HCT116 (cell line): ENCODE measurements around the gene CUEDC2. TPM values are rescaled to one million over a fixed set of nuclear protein-coding genes. Genes with fewer than 3 reads are reported as not detected.

Experiments used
- ATAC-seq: fragments of 200-7000 bp; cut with Tn5 transposase; 2 replicates; pipeline ENCODE4 v1.9.1; 2020; ENCODE audit warnings: mild to moderate bottlenecking, moderate library complexity
- BruUV-seq: library from RNA; stranded (reverse); fragments of 400-500 nt; replicated peaks from 2 replicates; lab custom pipeline; 2021; lab: Mats Ljungman, UMichigan
- CTCF ChIA-PET: fragments of 300-600 bp; sonication (Branson Sonifier 250); formaldehyde crosslinking; loops from one replicate; lab custom pipeline; 2021; ENCODE audit warnings: antibody characterized with exemption; lab: Charles Lee
- POLR2A ChIA-PET: fragments of 300-600, 350-600 bp; sonication (Branson Sonifier 250); formaldehyde crosslinking; loops from one replicate; lab custom pipeline; 2021; ENCODE audit warnings: antibody characterized with exemption; lab: Charles Lee
- RAD21 ChIA-PET, 2 experiments: fragments of 300-600 bp; sonication (Branson Sonifier 250); formaldehyde crosslinking; loops; one replicate each; lab custom pipeline; 2023; ENCODE audit warnings: low total read pairs in 2 of 2; ENCODE audit not compliant: uncharacterized antibody in 2 of 2, unreplicated experiment in 2 of 2, low non-redundant PET in 1 of 2; lab: Charles Lee
- DNase-seq: peaks from one replicate; pipeline ENCODE4 v3.0.0-alpha.2; 2010; ENCODE audit warnings: low read depth, low spot score
- H2AFZ ChIP-seq: fragments of 200-600 bp; shearing (Covaris generic), sonication (generic); 2 replicates; pipeline ENCODE4 v1.6.1; 2017; ENCODE audit warnings: low read depth, mixed run types, mixed read lengths, antibody characterized with exemption, low read length; ENCODE audit not compliant: poor library complexity, severe bottlenecking
- H3K27ac ChIP-seq: 2 replicates; pipeline ENCODE4 v1.5.1; 2012; ENCODE audit warnings: low read depth, low read length
- H3K27me3 ChIP-seq: fragments of 200-600 bp; sonication (generic); 2 replicates; pipeline ENCODE4 v1.6.1; 2016; ENCODE audit warnings: mixed run types, low read length, mixed read lengths; ENCODE audit not compliant: insufficient read depth
- H3K36me3 ChIP-seq, 2 experiments: fragments of 200-500 bp in 1 of 2; fragments of 200-600 bp in 1 of 2; sonication (Bioruptor generic) in 1 of 2; sonication (generic) in 1 of 2; 2 replicates each; pipeline versions ENCODE4 v1.5.1 to v1.6.1; 2014 to 2016; ENCODE audit warnings: low read length in 2 of 2, inconsistent platforms in 1 of 2, mixed read lengths in 1 of 2, mixed run types in 1 of 2; ENCODE audit not compliant: insufficient read depth in 2 of 2, control insufficient read depth in 1 of 2
- H3K4me1 ChIP-seq, 2 experiments: fragments of 200-600 bp in 1 of 2; sonication (generic) in 1 of 2; 2 replicates each; pipeline versions ENCODE4 v1.5.1 to v1.6.1; 2012 to 2017; ENCODE audit warnings: low read length in 2 of 2, inconsistent platforms in 1 of 2, mild to moderate bottlenecking in 1 of 2, mixed read lengths in 1 of 2, mixed run types in 1 of 2, moderate library complexity in 1 of 2; ENCODE audit not compliant: insufficient read depth in 2 of 2, control insufficient read depth in 1 of 2
- H3K4me2 ChIP-seq: fragments of 200-600 bp; sonication (generic); 2 replicates; pipeline ENCODE4 v1.6.1; 2017; ENCODE audit warnings: mixed run types, low read length, mixed read lengths
- H3K4me3 ChIP-seq, 2 experiments: fragments of 200-600 bp in 1 of 2; sonication (generic) in 1 of 2; replicated peaks in 1 of 2; 2 replicates each; pipeline ENCODE4 v1.5.1; 2011 to 2016; ENCODE audit warnings: low read length in 2 of 2, control low read depth in 1 of 2, low read depth in 1 of 2, mild to moderate bottlenecking in 1 of 2, mixed read lengths in 1 of 2, mixed run types in 1 of 2
- H3K79me2 ChIP-seq: fragments of 200-600 bp; sonication (generic); 2 replicates; pipeline ENCODE4 v1.6.1; 2017; ENCODE audit warnings: mild to moderate bottlenecking, mixed run types, low read length, moderate library complexity, mixed read lengths; ENCODE audit not compliant: insufficient read depth
- H3K9ac ChIP-seq: fragments of 200-600 bp; sonication (generic); 2 replicates; pipeline ENCODE4 v1.6.1; 2016; ENCODE audit warnings: low read length, mixed read lengths
- H3K9me2 ChIP-seq: fragments of 200-600 bp; sonication (generic), shearing (Covaris generic); 2 replicates; pipeline ENCODE4 v1.6.1; 2017; ENCODE audit warnings: mixed run types, mild to moderate bottlenecking, moderate library complexity; ENCODE audit not compliant: insufficient read depth
- H3K9me3 ChIP-seq, 2 experiments: fragments of 200-500 bp in 1 of 2; fragments of 200-600 bp in 1 of 2; sonication (Bioruptor generic) in 1 of 2; sonication (generic) in 1 of 2; 2 replicates each; pipeline ENCODE4 v1.6.1; 2014 to 2017; ENCODE audit warnings: low read length in 2 of 2, mixed read lengths in 2 of 2, inconsistent platforms in 1 of 2, low read depth in 1 of 2, mild to moderate bottlenecking in 1 of 2, mixed run types in 1 of 2, moderate library complexity in 1 of 2; ENCODE audit not compliant: control insufficient read depth in 1 of 2, insufficient read depth in 1 of 2
- H4K20me1 ChIP-seq: fragments of 200-600 bp; sonication (generic), shearing (Covaris generic); 2 replicates; pipeline ENCODE4 v1.6.1; 2017; ENCODE audit warnings: mixed run types, mild to moderate bottlenecking, moderate library complexity; ENCODE audit not compliant: insufficient read depth
- CTCF ChIP-seq, 3 experiments: fragments of 200-600 bp in 1 of 3; sonication (generic) in 1 of 3; IDR thresholded peaks in 2 of 3; conservative IDR thresholded peaks in 1 of 3; 2 replicates each; pipeline ENCODE4 v1.5.1; 2012 to 2017; ENCODE audit warnings: low read depth in 2 of 3, low read length in 2 of 3, antibody characterized with exemption in 1 of 3, borderline replicate concordance in 1 of 3, control low read depth in 1 of 3, mild to moderate bottlenecking in 1 of 3, mixed read lengths in 1 of 3, mixed run types in 1 of 3, moderate library complexity in 1 of 3; ENCODE audit not compliant: insufficient read depth in 1 of 3
- EZH2 ChIP-seq: fragments of 200-600 bp; sonication (generic); IDR thresholded peaks from 2 replicates; pipeline ENCODE4 v1.6.1; 2017; ENCODE audit warnings: antibody characterized with exemption, mixed run types
- EZH2phosphoT487 ChIP-seq: fragments of 200-600 bp; IDR thresholded peaks from 2 replicates; pipeline ENCODE4 v1.6.1; 2018; ENCODE audit warnings: antibody characterized with exemption, borderline replicate concordance
- POLR2AphosphoS5 ChIP-seq: IDR thresholded peaks from 2 replicates; pipeline ENCODE4 v1.6.1; 2011; ENCODE audit warnings: mild to moderate bottlenecking, low read depth, low read length, moderate library complexity
- SIN3A ChIP-seq: IDR thresholded peaks from 2 replicates; pipeline ENCODE4 v1.6.1; 2012; ENCODE audit warnings: low read depth
- SP1 ChIP-seq: IDR thresholded peaks from 2 replicates; pipeline ENCODE4 v1.6.1; 2012; ENCODE audit warnings: low read depth
- ZNF274 ChIP-seq: fragments of 200-500 bp; sonication (Bioruptor generic); IDR thresholded peaks from 2 replicates; pipeline ENCODE4 v1.6.1; 2014; ENCODE audit warnings: mild to moderate bottlenecking, low read depth, low read length, inconsistent platforms
- intact Hi-C: fragments of 100-400 bp; cut with micrococcal nuclease; formaldehyde crosslinking; loops from 2 replicates; pipeline ENCODE4 v1.10.0; 2022
- total RNA-seq: library from RNA; stranded (reverse); gene quantifications from one replicate; pipeline ENCODE4 v1.2.1, GENCODE V29; 2021; ENCODE audit not compliant: unreplicated experiment

CUEDC2 gene
- total RNA-seq, 1 experiment from 2014 or later = 96.7 TPM

GRCh38 chr10:102413053-102413705, 19.2 kb downstream of the CUEDC2 start:
- ChIA-PET RAD21 (interaction anchor here in 1 of 2 experiments (0.6 kb wide), 1 partner anchor 19 kb away, joined by 5 read pairs; the partner anchor contains the start of gene CUEDC2), CTCF (interaction anchor here (0.7 kb wide), 1 partner anchor 10 kb away, joined by 3 read pairs; no protein-coding TSS in a partner anchor), POLR2A (interaction anchor here (0.6 to 1.4 kb wide), 2 partner anchors 9 to 1200 kb away, joined by 3 read pairs; no protein-coding TSS in a partner anchor)
- peaks cover 11 to 19% of the 10 kb centered on the region in 2 experiments for H3K4me1 ChIP-seq
- H3K27ac ChIP-seq = no peak overlapping the region
- no peak overlapping the region for H3K4me3 ChIP-seq
- H2AFZ ChIP-seq = no peak overlapping the region
- H3K79me2 ChIP-seq = no peaks in the 10 kb centered on the region
- TF ChIP-seq SIN3A = no peak
- TF ChIP-seq CTCF (IDR thresholded peaks at IDR 0.05 in 2 of 3, conservative IDR thresholded peaks at IDR 0.05 in 1 of 3; ENCODE audit: borderline replicate concordance in 1 of 3, insufficient read depth in 1 of 3, low read depth in 2 of 3, low read length in 2 of 3) = no peak
- TF ChIP-seq EZH2phosphoT487 = no peak
- 0 out of 2 replicates have a peak, but pooled peaks have one; percentile 13 for TF ChIP-seq POLR2AphosphoS5
- no peak for TF ChIP-seq SP1
- no peak for TF ChIP-seq EZH2
- no peak for TF ChIP-seq ZNF274
- intact Hi-C loops = no loop called here
- no peaks in the 10 kb centered on the region for H4K20me1 ChIP-seq
- no peak for ATAC-seq
- no peaks in the 10 kb centered on the region for H3K36me3 ChIP-seq
- H3K9ac ChIP-seq = no peak overlapping the region
- DNase-seq = no peak
- no peak overlapping the region for H3K4me2 ChIP-seq
- no peaks in the 10 kb centered on the region for H3K9me2 ChIP-seq
- H3K27me3 ChIP-seq = peaks cover 3% of the 10 kb centered on the region; the same call in 1 of the 2 replicates
- no peaks in the 10 kb centered on the region for H3K9me3 ChIP-seq
- no TSS peak for BruUV-seq
